Measurements from ENCODE around the gene PFKFB2.

DNA sequence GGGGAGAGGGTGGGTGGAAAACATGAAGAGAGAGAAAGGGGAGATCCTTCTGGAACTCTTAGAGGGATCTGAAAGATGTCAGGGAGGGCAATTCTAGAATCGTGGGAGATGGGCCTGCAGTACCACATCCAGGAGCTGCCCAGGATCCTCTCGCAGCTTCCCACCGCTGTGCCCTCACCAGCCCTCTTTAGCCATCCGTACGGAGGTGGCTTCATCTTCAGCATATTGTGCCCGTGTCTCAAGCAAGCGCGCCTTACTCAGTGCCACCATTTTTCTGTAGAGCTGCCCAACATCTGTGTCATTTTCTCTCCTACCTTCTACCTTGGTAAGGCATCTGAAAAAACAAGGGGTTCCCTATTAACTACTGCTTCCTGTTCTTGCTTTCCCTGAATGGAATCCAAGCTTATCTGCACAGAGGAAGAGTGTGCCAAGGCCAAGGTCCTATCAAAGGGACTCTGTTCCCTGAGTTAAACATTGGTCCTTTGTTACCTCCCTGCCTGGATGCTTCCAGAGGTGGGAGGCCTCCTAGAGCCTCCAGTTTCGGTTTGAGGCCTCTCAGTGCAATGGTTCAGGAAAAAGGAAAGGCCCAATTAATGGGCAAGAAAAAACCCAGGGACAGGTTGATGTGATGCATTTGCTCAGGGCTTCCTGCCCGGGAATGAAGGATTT is 43.8 kb upstream of the PFKFB2 start:
- TF ChIP-seq CTCF (IDR thresholded peaks at IDR 0.05): no peak
- TF ChIP-seq POLR2A (IDR thresholded peaks at IDR 0.05): no peak
